D721Med (cell line): ENCODE results near the gene P2RX5.

ENCODE experiments used
- DNase-seq: peaks from one replicate; pipeline ENCODE4 v3.0.0; 2011; ENCODE audit warnings: low spot score; ENCODE audit not compliant: insufficient read length
- FAIRE-seq: peaks from 2 replicates; lab custom pipeline; 2011; peaks lifted over from hg19 to GRCh38; lab: Jason Lieb, UNC
- CTCF ChIP-seq: IDR thresholded peaks from 2 replicates; pipeline ENCODE4 v1.5.1; 2012; ENCODE audit warnings: mild to moderate bottlenecking, control low read depth; ENCODE audit not compliant: insufficient read depth; ENCODE audit errors: missing control alignments

P2RX5 gene

GRCh38 chr17:3695129-3695722 is 729 bp downstream of the P2RX5 start:
- DNase-seq: no peak
- no peak for FAIRE-seq
- TF ChIP-seq CTCF: no peak

GRCh38 chr17:3693829-3694231 is 2.1 kb downstream of the P2RX5 start:
- DNase-seq (no peak), FAIRE-seq (no peak)
- no peak for TF ChIP-seq CTCF

- no peak for DNase-seq
- no peak for FAIRE-seq
- TF ChIP-seq CTCF: no peak
Measured at GRCh38 chr17:3693141-3693540, 2.8 kb downstream of the P2RX5 start.

DNA sequence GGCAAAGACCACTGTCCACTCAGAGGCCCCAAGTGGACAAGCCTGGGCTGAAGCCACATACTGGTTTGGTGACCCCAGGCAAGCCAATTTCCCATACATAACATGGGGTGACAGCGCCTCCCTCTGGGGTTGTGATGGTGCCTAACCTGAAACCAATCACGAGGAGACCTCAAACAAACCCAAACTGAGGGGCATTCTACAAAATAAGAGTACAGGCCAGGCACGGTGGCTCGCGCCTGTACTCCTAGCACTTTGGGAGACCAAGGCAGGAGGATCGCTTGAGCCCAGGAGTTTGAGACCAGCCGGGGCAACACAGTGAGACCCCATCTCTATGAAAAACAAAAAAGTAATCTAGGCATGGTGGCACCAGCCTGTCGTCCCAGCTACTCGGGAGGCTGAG is 3.6 kb downstream of the P2RX5 start:
- FAIRE-seq (no peak), DNase-seq (no peak)
- no peak for TF ChIP-seq CTCF

DNA sequence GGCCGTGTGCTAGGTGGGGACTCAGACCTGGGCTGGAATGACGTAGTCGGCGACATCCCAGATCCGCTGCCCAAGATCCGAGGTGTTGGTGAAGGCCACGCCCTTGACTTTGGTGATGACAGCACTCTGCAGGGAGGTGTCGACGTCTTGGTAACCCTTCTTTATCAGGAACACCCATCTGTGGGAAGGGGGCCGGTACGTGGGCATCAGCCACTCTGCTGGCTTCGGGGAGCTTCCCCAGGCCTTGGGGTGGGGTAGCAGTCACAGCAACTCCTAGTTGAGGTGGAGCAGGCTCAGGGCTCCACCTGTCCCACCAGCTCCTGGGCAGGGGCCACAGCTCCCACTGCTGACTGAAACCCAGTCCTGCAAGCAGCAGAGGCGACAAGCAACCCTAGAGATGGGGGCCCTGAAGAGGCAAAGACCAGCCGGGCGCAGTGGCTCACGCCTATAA is 4.3 kb downstream of the P2RX5 start:
- TF ChIP-seq CTCF: no peak
- DNase-seq (no peak), FAIRE-seq (no peak)

GRCh38 chr17:3690094-3690715 is 5.8 kb downstream of the P2RX5 start:
- DNase-seq (no peak), FAIRE-seq (no peak)
- no peak for TF ChIP-seq CTCF

- FAIRE-seq: no peak
- DNase-seq: no peak
- no peak for TF ChIP-seq CTCF
Measured at GRCh38 chr17:3689262-3690093, 6.5 kb downstream of the P2RX5 start.
